SK-N-SH treated with all-trans-retinoic acid at 6 μM for 48 hours (cell line): Measurements from ENCODE around the gene LNX2.

ENCODE experiments used
- ATAC-seq: fragments of 200-7000 bp; cut with Tn5 transposase; 3 replicates; pipeline ENCODE4 v1.9.1; 2020; ENCODE audit warnings: mild to moderate bottlenecking, moderate library complexity
- ARNTL ChIP-seq: fragments of 450-650 bp; formaldehyde crosslinking; IDR thresholded peaks from 2 replicates; pipeline ENCODE4 v1.5.0; 2020; ENCODE audit warnings: low read depth, mild to moderate bottlenecking, moderate library complexity, borderline replicate concordance
- BACH2 ChIP-seq: fragments of 250-450 bp; sonication (Bioruptor Pico); IDR thresholded peaks from 2 replicates; pipeline ENCODE4 v1.9.0; 2021; ENCODE audit warnings: mild to moderate bottlenecking, borderline replicate concordance
- CREB5 ChIP-seq: fragments of 250-450 bp; sonication (Bioruptor Pico); IDR thresholded peaks from 2 replicates; pipeline ENCODE4 v1.5.1; 2020; ENCODE audit warnings: low read depth, mild to moderate bottlenecking, moderate library complexity
- CSDC2 ChIP-seq: fragments of 250-450 bp; sonication (Bioruptor Pico); IDR thresholded peaks from 2 replicates; pipeline ENCODE4 v1.5.0; 2020; ENCODE audit warnings: mild to moderate bottlenecking, moderate library complexity
- CSRNP3 ChIP-seq: fragments of 250-450 bp; sonication (Bioruptor Pico); IDR thresholded peaks from 2 replicates; pipeline ENCODE4 v1.5.1; 2021; ENCODE audit warnings: mild to moderate bottlenecking, moderate library complexity
- GLIS3 ChIP-seq: fragments of 250-450 bp; sonication (Bioruptor Pico); IDR thresholded peaks from 2 replicates; pipeline ENCODE4 v1.5.0; 2020; ENCODE audit warnings: mild to moderate bottlenecking, moderate library complexity
- ISL1 ChIP-seq: fragments of 250-450 bp; sonication (Bioruptor Pico); IDR thresholded peaks from 2 replicates; pipeline ENCODE4 v2.1.2; 2022; ENCODE audit warnings: mild to moderate bottlenecking, moderate library complexity
- OSR1 ChIP-seq: fragments of 250-450 bp; sonication (Bioruptor Pico); IDR thresholded peaks from 2 replicates; pipeline ENCODE4 v1.8.0; 2022; ENCODE audit warnings: moderate library complexity, mild to moderate bottlenecking, inconsistent platforms
- PATZ1 ChIP-seq: fragments of 250-450 bp; sonication (Bioruptor Pico); IDR thresholded peaks from 2 replicates; pipeline ENCODE4 v1.8.0; 2020; ENCODE audit warnings: mild to moderate bottlenecking, moderate library complexity, borderline replicate concordance
- POU6F1 ChIP-seq: fragments of 250-450 bp; sonication (Bioruptor Pico); IDR thresholded peaks from 2 replicates; pipeline ENCODE4 v1.8.0; 2021; ENCODE audit warnings: low read depth, mild to moderate bottlenecking, moderate library complexity, borderline replicate concordance
- PPARA ChIP-seq: fragments of 250-450 bp; sonication (Bioruptor Pico); IDR thresholded peaks from 2 replicates; pipeline ENCODE4 v1.5.0; 2020; ENCODE audit warnings: mild to moderate bottlenecking, borderline replicate concordance
- RARB ChIP-seq: fragments of 250-450 bp; sonication (Bioruptor Pico); IDR thresholded peaks from 2 replicates; pipeline ENCODE4 v1.8.0; 2021; ENCODE audit warnings: mild to moderate bottlenecking, moderate library complexity
- SNAI2 ChIP-seq: fragments of 250-450 bp; sonication (Bioruptor Pico); IDR thresholded peaks from 2 replicates; pipeline ENCODE4 v1.5.0; 2020; ENCODE audit warnings: mild to moderate bottlenecking, moderate library complexity
- TCF4 ChIP-seq: fragments of 250-450 bp; sonication (Bioruptor Pico); IDR thresholded peaks from 2 replicates; pipeline ENCODE4 v1.8.0; 2021; ENCODE audit warnings: mild to moderate bottlenecking, moderate library complexity, borderline replicate concordance
- TOX ChIP-seq: fragments of 250-450 bp; sonication (Bioruptor Pico); IDR thresholded peaks from 2 replicates; pipeline ENCODE4 v1.8.0; 2021; ENCODE audit warnings: mild to moderate bottlenecking, moderate library complexity, borderline replicate concordance
- TSHZ2 ChIP-seq: fragments of 250-450 bp; sonication (Bioruptor Pico); IDR thresholded peaks from 2 replicates; pipeline ENCODE4 v1.5.0; 2020; ENCODE audit warnings: mild to moderate bottlenecking, moderate library complexity
- ZC3H10 ChIP-seq: fragments of 250-450 bp; sonication (Bioruptor Pico); IDR thresholded peaks from 2 replicates; pipeline ENCODE4 v1.5.1; 2021; ENCODE audit warnings: mild to moderate bottlenecking, moderate library complexity
- ZFP3 ChIP-seq: fragments of 250-450 bp; sonication (Bioruptor Pico); IDR thresholded peaks from 2 replicates; pipeline ENCODE4 v1.5.0; 2020; ENCODE audit warnings: mild to moderate bottlenecking, moderate library complexity
- ZFP30 ChIP-seq: fragments of 450-650 bp; formaldehyde crosslinking; IDR thresholded peaks from 2 replicates; pipeline ENCODE4 v1.5.0; 2022; ENCODE audit warnings: mild to moderate bottlenecking, moderate library complexity
- ZNF565 ChIP-seq: fragments of 450-650 bp; formaldehyde crosslinking; conservative IDR thresholded peaks from 2 replicates; pipeline ENCODE4 v1.5.0; 2020; ENCODE audit warnings: low read depth, mild to moderate bottlenecking, moderate library complexity
- ZNF70 ChIP-seq: fragments of 450-650 bp; formaldehyde crosslinking; IDR thresholded peaks from 2 replicates; pipeline ENCODE4 v1.5.0; 2020; ENCODE audit warnings: mild to moderate bottlenecking, moderate library complexity
- ZNF8 ChIP-seq: fragments of 450-650 bp; formaldehyde crosslinking; IDR thresholded peaks from 2 replicates; pipeline ENCODE4 v1.5.0; 2020; ENCODE audit warnings: mild to moderate bottlenecking, moderate library complexity

The LNX2 gene

GRCh38 chr13:27637289-27637626, 16.9 kb upstream of the LNX2 start:
- no peak for ATAC-seq
- TF ChIP-seq TOX (CRISPR knock-in tag) (no peak), ISL1 (CRISPR knock-in tag) (no peak), GLIS3 (CRISPR knock-in tag) (no peak), OSR1 (CRISPR knock-in tag) (no peak), ZNF565 (no peak), ZFP3 (CRISPR knock-in tag) (no peak), BACH2 (CRISPR knock-in tag) (no peak), CSRNP3 (CRISPR knock-in tag) (no peak), POU6F1 (CRISPR knock-in tag) (no peak), PATZ1 (CRISPR knock-in tag) (no peak), PPARA (no peak), SNAI2 (CRISPR knock-in tag) (no peak), TSHZ2 (CRISPR knock-in tag) (no peak)
- TF ChIP-seq, all 23 proteins: peak for 0

- no peak for ATAC-seq
- no peak for TF ChIP-seq ZFP3 (CRISPR knock-in tag)
- TF ChIP-seq ZNF8 (CRISPR knock-in tag) = no peak
- TF ChIP-seq CSRNP3 (CRISPR knock-in tag) = no peak
- no peak for TF ChIP-seq ZFP30 (CRISPR knock-in tag)
- no peak for TF ChIP-seq POU6F1 (CRISPR knock-in tag)
- no peak for TF ChIP-seq CSDC2
- TF ChIP-seq PATZ1 (CRISPR knock-in tag) = no peak
- TF ChIP-seq TOX (CRISPR knock-in tag) = no peak
- TF ChIP-seq ZNF565 = no peak
- no peak for TF ChIP-seq RARB (CRISPR knock-in tag)
- TF ChIP-seq ARNTL (CRISPR knock-in tag) = no peak
- no peak for TF ChIP-seq PPARA
- TF ChIP-seq ZC3H10 (CRISPR knock-in tag) = no peak
- TF ChIP-seq CREB5 = no peak
- no peak for TF ChIP-seq ZNF70 (CRISPR knock-in tag)
- TF ChIP-seq TCF4 (CRISPR knock-in tag) = no peak
- TF ChIP-seq BACH2 (CRISPR knock-in tag) = no peak
Observed at GRCh38 chr13:27636589-27637288, 16.4 kb upstream of the LNX2 start.
